Measurements from ENCODE around the gene ABCG1. TPM values are rescaled to one million over a fixed set of nuclear protein-coding genes. Genes with fewer than 3 reads are reported as not detected.

Gene ABCG1
- total RNA-seq, 4 donors from 2014 or later = 32.0 to 54.0 (median 35.2) TPM

DNA sequence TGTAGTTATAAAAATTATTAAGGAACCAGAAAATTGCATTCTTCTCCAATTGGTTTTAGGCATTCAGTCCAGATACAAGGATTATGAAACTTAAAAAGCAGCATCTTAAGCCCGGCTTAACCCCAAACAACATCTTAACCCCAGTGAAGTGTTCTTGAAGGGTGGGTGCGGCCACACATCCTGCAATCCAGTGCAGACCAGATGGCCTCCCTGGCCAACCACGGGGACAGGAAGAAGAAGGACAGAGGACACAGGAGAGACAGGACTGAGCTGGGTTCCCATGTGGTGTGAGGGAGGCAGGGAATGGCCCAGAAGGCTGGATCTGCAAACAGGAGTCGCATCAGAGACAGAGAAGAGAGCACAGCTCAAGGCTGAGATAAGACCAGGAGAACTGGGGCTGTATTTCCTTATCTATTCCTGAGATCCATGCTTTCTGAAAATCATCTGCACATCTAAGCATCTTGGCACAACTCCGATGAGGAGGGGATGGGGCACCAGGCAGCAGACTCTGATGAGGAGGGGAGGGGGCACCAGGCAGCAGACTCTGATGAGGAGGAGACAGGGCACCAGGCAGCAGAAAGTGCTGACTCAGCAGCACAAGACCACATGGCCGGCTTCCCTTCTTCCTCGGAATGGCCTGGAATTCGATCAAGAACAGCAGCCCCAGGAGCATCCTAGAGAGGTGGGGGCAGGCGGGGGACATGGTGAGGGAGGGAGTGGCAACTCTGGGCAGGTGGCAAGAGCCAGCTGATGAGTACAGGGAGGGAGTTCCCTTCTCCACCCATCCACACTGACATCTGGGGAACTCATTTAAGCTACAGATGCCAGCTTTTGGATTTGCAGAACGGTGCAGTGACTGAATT lies 26.6 kb downstream of the ABCG1 start:
- Histone ChIP-seq H3K4me3 (no peak overlapping the region), H3K9me3 (no peaks in the 10 kb centered on the region), H3K36me3 (no peaks in the 10 kb centered on the region), H3K27me3 (no peaks in the 10 kb centered on the region), H3K27ac (peak overlapping the region; percentile 22), H3K4me1 (peaks cover 12% of the 10 kb centered on the region)
- DNase-seq (ENCODE audit: low spot score in 2 of 2) = no peak
- WGBS = 32% methylated on average over 10 of the region's 10 CpGs
- TF ChIP-seq POLR2AphosphoS5 (IDR thresholded peaks at IDR 0.05) = no peak
- TF ChIP-seq CTCF (IDR thresholded peaks at IDR 0.05) = no peak
- TF ChIP-seq EP300 (IDR thresholded peaks at IDR 0.05) = no peak
- no peak for TF ChIP-seq POLR2A (IDR thresholded peaks at IDR 0.05)

- Histone ChIP-seq H3K27me3 (no peaks in the 10 kb centered on the region), H3K4me1 (peaks cover 12% of the 10 kb centered on the region), H3K4me3 (no peak overlapping the region), H3K27ac (no peak overlapping the region), H3K9me3 (no peaks in the 10 kb centered on the region), H3K36me3 (no peaks in the 10 kb centered on the region)
- WGBS = 70% methylated on average over 11 of the region's 11 CpGs
- TF ChIP-seq CTCF (IDR thresholded peaks at IDR 0.05) (no peak), POLR2A (IDR thresholded peaks at IDR 0.05) (no peak), POLR2AphosphoS5 (IDR thresholded peaks at IDR 0.05) (no peak), EP300 (IDR thresholded peaks at IDR 0.05) (no peak)
- DNase-seq (ENCODE audit: low spot score in 2 of 2) = no peak
Measured at GRCh38 chr21:42247716-42248115, 28.8 kb downstream of the ABCG1 start.

DNA sequence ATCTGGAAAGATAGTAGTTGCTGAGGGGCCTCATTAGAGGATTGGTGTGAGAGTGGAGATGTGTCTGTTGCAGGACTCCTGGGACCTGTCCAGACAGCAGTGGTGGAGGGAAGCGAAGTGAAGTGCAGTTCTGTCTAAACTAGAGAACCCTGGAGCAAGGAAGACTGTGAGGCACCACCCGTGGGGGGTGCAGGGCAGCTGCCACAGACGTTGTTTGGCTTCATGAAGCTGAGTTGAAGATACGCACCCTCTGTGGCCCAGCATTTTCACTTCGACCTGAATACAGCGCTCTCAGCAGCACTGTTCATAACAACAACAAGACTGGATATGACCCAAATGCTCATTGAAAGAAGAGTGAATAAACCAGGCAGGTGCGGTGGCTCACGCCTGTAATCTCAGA lies 29.3 kb downstream of the ABCG1 start:
- H3K27me3 ChIP-seq = no peaks in the 10 kb centered on the region
- TF ChIP-seq CTCF (IDR thresholded peaks at IDR 0.05) (no peak), POLR2AphosphoS5 (IDR thresholded peaks at IDR 0.05) (no peak), POLR2A (IDR thresholded peaks at IDR 0.05) (no peak), EP300 (IDR thresholded peaks at IDR 0.05) (no peak)
- H3K9me3 ChIP-seq = no peaks in the 10 kb centered on the region
- no peak for DNase-seq (ENCODE audit: low spot score in 2 of 2)
- peaks cover 12% of the 10 kb centered on the region for H3K4me1 ChIP-seq
- H3K4me3 ChIP-seq = no peak overlapping the region
- 84% methylated on average over 8 of the region's 8 CpGs for WGBS
- H3K27ac ChIP-seq = no peak overlapping the region
- H3K36me3 ChIP-seq = no peaks in the 10 kb centered on the region

GRCh38 chr21:42248783-42249597 lies 30.1 kb downstream of the ABCG1 start:
- Histone ChIP-seq H3K4me3 (no peak overlapping the region), H3K36me3 (no peaks in the 10 kb centered on the region), H3K9me3 (no peaks in the 10 kb centered on the region), H3K27ac (no peak overlapping the region), H3K4me1 (peaks cover 12% of the 10 kb centered on the region), H3K27me3 (no peaks in the 10 kb centered on the region)
- DNase-seq (ENCODE audit: low spot score in 2 of 2) = no peak
- WGBS = 92% methylated on average over 12 of the region's 12 CpGs
- no peak for TF ChIP-seq POLR2A (IDR thresholded peaks at IDR 0.05)
- no peak for TF ChIP-seq EP300 (IDR thresholded peaks at IDR 0.05)

GRCh38 chr21:42250422-42251403 lies 31.8 kb downstream of the ABCG1 start:
- 89% methylated on average over 15 of the region's 19 CpGs for WGBS
- no peak for TF ChIP-seq POLR2AphosphoS5 (IDR thresholded peaks at IDR 0.05)
- no peak for TF ChIP-seq POLR2A (IDR thresholded peaks at IDR 0.05)
- no peak for TF ChIP-seq CTCF (IDR thresholded peaks at IDR 0.05)
- TF ChIP-seq EP300 (IDR thresholded peaks at IDR 0.05) = no peak
- Histone ChIP-seq H3K4me3 (no peak overlapping the region), H3K36me3 (no peaks in the 10 kb centered on the region), H3K9me3 (no peaks in the 10 kb centered on the region), H3K27me3 (no peaks in the 10 kb centered on the region), H3K4me1 (peaks cover 5% of the 10 kb centered on the region), H3K27ac (no peak overlapping the region)
- no peak for DNase-seq (ENCODE audit: low spot score in 2 of 2)

All from suprapubic skin (tissue), 4 donors.